ENCODE measurements around the gene ANKRD33.
A peak's percentile ranks its signal among the peaks of the same experiment; 100 is the strongest.
"Not testable (repeated sequence)": the region's sequence is repeated elsewhere in the genome, so short reads cannot be mapped to it uniquely, and the experiment has no call there.

The ANKRD33 gene

GRCh38 chr12:51883295-51883694 is 4.6 kb upstream of the ANKRD33 start:
- no peak overlapping the region for H3K27ac Mint-ChIP-seq
- peaks cover 0 to 4% of the 10 kb centered on the region in 2 donors for H3K9me3 Mint-ChIP-seq
- no peak overlapping the region for H3K4me3 Mint-ChIP-seq
- ATAC-seq (replicated peaks) = no peak
- DNase-seq = no peak
- H3K36me3 Mint-ChIP-seq = no peaks in the 10 kb centered on the region
- peaks cover 4 to 17% of the 10 kb centered on the region in 2 donors for H3K4me1 Mint-ChIP-seq
- H3K27me3 Mint-ChIP-seq = peaks cover 3 to 10% of the 10 kb centered on the region in 2 donors

GRCh38 chr12:51883998-51884675 is 3.8 kb upstream of the ANKRD33 start:
- ATAC-seq (replicated peaks) = no peak
- Mint-ChIP-seq H3K9me3 (peaks cover 0 to 4% of the 10 kb centered on the region in 2 donors), H3K36me3 (no peaks in the 10 kb centered on the region), H3K4me1 (peaks cover 4 to 19% of the 10 kb centered on the region in 2 donors), H3K27me3 (peaks cover 5 to 10% of the 10 kb centered on the region in 2 donors), H3K4me3 (no peak overlapping the region), H3K27ac (no peak overlapping the region)
- DNase-seq = no peak

DNA sequence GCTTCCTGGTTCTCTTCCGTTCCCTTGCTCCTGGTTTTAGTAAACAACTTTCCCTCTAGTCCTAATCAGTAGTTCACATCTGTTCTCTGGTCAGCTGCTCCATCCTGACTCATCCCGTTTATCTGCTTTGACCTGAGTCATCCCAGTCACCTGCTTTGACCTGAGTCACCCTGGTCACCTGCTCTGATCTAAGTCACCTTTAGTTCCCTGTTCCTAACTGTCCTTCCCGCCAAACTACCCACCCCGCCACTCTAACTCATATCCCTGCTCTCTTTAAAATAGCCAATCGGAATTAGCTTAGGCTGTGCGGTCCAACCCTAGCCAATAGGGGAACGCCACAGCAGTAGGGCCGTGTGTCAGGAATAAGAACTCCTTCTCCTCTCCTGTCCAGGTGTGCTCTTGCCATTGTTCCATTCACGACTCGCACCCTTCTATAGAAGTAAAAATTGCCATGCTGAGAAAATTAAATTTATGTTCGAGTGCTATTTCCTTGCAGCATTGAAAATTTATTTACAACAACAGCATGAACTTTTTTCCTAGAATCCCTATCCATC is 3.1 kb upstream of the ANKRD33 start:
- ATAC-seq (replicated peaks) (no peak), DNase-seq (no peak)
- no peak overlapping the region for H3K4me3 Mint-ChIP-seq
- H3K36me3 Mint-ChIP-seq = no peaks in the 10 kb centered on the region
- no peak overlapping the region for H3K27ac Mint-ChIP-seq
- peaks cover 4 to 19% of the 10 kb centered on the region in 2 donors for H3K4me1 Mint-ChIP-seq
- peaks cover 0 to 4% of the 10 kb centered on the region in 2 donors for H3K9me3 Mint-ChIP-seq
- H3K27me3 Mint-ChIP-seq = peaks cover 5 to 6% of the 10 kb centered on the region in 2 donors

- H3K36me3 Mint-ChIP-seq; H3K9me3 Mint-ChIP-seq; ATAC-seq (replicated peaks); DNase-seq; H3K27me3 Mint-ChIP-seq: not testable (repeated sequence)
- peaks cover 4 to 19% of the 10 kb centered on the region in 2 donors for H3K4me1 Mint-ChIP-seq
- peak overlapping the region in 1 of 2 donors; percentile 52 for H3K4me3 Mint-ChIP-seq
- H3K27ac Mint-ChIP-seq = peak overlapping the region; percentile 91
These were observed 2.4 kb upstream of the ANKRD33 start for GRCh38 chr12:51885294-51886020.

GRCh38 chr12:51886021-51886710 is 1.7 kb upstream of the ANKRD33 start:
- peaks cover 5 to 11% of the 10 kb centered on the region in 2 donors for H3K27me3 Mint-ChIP-seq
- H3K4me1 Mint-ChIP-seq = peaks cover 4 to 19% of the 10 kb centered on the region in 2 donors
- H3K36me3 Mint-ChIP-seq = no peaks in the 10 kb centered on the region
- H3K9me3 Mint-ChIP-seq = peaks cover 0 to 4% of the 10 kb centered on the region in 2 donors
- peak overlapping the region; percentile 91 for H3K27ac Mint-ChIP-seq
- ATAC-seq (replicated peaks) = peak; percentile 96 to 97
- peak; percentile 35 for DNase-seq
- H3K4me3 Mint-ChIP-seq = peak overlapping the region; percentile 44 to 52

GRCh38 chr12:51888316-51889215 is 663 bp downstream of the ANKRD33 start:
- no peak for ATAC-seq (replicated peaks)
- peaks cover 0 to 4% of the 10 kb centered on the region in 2 donors for H3K9me3 Mint-ChIP-seq
- peaks cover 4 to 19% of the 10 kb centered on the region in 2 donors for H3K4me1 Mint-ChIP-seq
- H3K27me3 Mint-ChIP-seq = peaks cover 5 to 20% of the 10 kb centered on the region in 2 donors
- no peaks in the 10 kb centered on the region for H3K36me3 Mint-ChIP-seq
- H3K27ac Mint-ChIP-seq = no peak overlapping the region
- no peak for DNase-seq
- no peak overlapping the region for H3K4me3 Mint-ChIP-seq

DNA sequence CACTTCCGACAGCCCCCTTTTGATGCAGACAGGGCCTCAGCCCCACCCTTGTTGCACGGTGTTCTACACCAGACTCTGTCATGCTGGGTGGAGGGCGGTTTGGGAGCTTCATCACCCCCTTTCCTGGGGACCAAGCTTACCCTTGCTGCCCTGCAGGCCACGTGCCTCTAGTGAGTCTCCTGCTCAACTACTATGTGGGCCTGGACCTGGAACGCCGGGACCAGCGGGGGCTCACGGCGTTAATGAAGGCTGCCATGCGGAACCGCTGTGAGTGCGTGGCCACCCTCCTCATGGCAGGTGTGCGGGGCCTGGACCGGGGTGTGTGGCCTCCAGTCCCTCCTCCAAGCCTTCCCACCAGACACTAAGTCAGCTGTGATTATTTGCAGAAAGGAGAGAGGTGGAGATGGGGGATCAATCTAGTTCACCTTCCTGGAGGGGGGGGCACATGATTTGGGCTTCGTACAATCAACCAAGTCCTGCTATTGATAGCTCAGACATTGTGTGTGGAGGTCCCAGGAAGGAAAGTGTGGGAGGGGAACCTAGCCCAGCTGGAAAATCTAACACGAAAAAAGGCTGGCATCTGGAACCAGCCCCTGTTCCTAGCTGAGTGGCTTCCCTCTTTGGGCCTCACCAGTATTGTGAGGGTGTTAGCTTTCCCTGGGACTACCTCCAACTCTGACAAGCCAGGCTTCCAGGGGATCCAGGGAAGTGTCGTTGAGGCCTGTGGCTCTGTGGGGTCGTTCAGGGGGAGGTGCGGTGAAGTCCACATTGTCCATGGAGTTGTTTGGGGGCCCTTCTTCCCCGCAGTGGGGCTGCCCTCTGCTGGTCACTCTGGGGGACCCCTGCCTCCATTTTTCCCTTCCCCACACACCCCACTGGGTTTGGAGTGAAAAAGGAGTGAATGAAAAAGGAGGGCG is 1.6 kb downstream of the ANKRD33 start:
- H3K9me3 Mint-ChIP-seq = peaks cover 0 to 2% of the 10 kb centered on the region in 2 donors
- ATAC-seq (replicated peaks) (no peak), DNase-seq (no peak)
- peaks cover 5 to 23% of the 10 kb centered on the region in 2 donors for H3K27me3 Mint-ChIP-seq
- H3K4me1 Mint-ChIP-seq = peaks cover 4 to 19% of the 10 kb centered on the region in 2 donors
- no peak overlapping the region for H3K27ac Mint-ChIP-seq
- H3K36me3 Mint-ChIP-seq = no peaks in the 10 kb centered on the region
- no peak overlapping the region for H3K4me3 Mint-ChIP-seq

GRCh38 chr12:51890133-51890464 is 2.2 kb downstream of the ANKRD33 start:
- no peak for DNase-seq
- Mint-ChIP-seq H3K4me1 (peaks cover 4 to 19% of the 10 kb centered on the region in 2 donors), H3K27me3 (peaks cover 6 to 27% of the 10 kb centered on the region in 2 donors), H3K9me3 (no peaks in the 10 kb centered on the region), H3K4me3 (no peak overlapping the region), H3K27ac (no peak overlapping the region), H3K36me3 (no peaks in the 10 kb centered on the region)
- ATAC-seq (replicated peaks) = no peak

GRCh38 chr12:51890511-51891171 is 2.7 kb downstream of the ANKRD33 start:
- ATAC-seq (replicated peaks) (no peak), DNase-seq (no peak)
- no peak overlapping the region for H3K27ac Mint-ChIP-seq

DNA sequence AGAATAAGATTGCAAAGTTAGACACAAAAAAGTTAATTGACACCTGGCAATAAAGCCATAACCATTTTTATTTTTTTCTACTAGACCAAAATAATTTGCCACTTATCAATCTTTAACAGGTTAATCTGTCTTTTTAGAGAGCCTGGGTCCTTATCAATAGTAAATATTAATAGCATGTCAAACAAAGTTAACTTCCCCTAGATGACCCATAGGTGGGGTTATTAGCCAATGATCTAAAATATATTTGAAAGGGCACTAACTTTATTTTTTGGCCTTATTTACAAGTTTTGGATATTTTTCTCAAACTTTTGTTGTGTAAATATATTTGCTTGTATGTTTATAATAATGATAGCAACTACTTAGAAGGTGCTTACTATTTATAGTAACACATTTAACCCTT is 3.9 kb downstream of the ANKRD33 start:
- no peak for DNase-seq
- Mint-ChIP-seq H3K4me3 (no peak overlapping the region), H3K9me3 (no peaks in the 10 kb centered on the region), H3K36me3 (no peaks in the 10 kb centered on the region), H3K4me1 (peaks cover 0 to 8% of the 10 kb centered on the region in 2 donors), H3K27me3 (peaks cover 21 to 43% of the 10 kb centered on the region in 2 donors), H3K27ac (no peak overlapping the region)
- peak in 1 of 2 donors; percentile 39 for ATAC-seq (replicated peaks)

More at GRCh38 chr12:51890511-51891171, 2.7 kb downstream of the ANKRD33 start:
- H3K4me3 Mint-ChIP-seq = no peak overlapping the region
- H3K36me3 Mint-ChIP-seq = no peaks in the 10 kb centered on the region
- peaks cover 4 to 17% of the 10 kb centered on the region in 2 donors for H3K4me1 Mint-ChIP-seq
- peaks cover 10 to 32% of the 10 kb centered on the region in 2 donors for H3K27me3 Mint-ChIP-seq
- H3K9me3 Mint-ChIP-seq = no peaks in the 10 kb centered on the region

DNA sequence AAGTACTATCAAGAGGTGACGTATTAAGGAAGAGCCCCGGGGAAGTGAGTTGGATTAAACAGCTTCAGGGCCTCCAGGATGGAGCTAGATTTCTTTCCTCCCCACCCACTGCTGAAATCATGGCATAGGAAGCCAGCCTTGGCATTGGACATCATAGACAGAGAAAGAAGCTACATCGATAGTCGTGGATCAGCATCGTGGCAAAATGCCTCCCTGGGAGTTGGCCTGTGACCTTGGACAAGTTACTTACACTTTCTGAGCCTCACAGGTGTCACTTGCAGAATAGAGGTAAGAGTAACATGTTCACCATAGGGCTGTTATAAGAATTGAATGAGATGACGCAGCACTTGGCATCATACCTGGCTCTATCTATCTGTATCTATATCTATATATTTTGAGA is 5.9 kb downstream of the ANKRD33 start:
- H3K27ac Mint-ChIP-seq = no peak overlapping the region
- DNase-seq (no peak), ATAC-seq (replicated peaks) (no peak)
- no peaks in the 10 kb centered on the region for H3K4me1 Mint-ChIP-seq
- no peak overlapping the region for H3K4me3 Mint-ChIP-seq
- H3K9me3 Mint-ChIP-seq = no peaks in the 10 kb centered on the region
- H3K27me3 Mint-ChIP-seq = peaks cover 22 to 45% of the 10 kb centered on the region in 2 donors
- no peaks in the 10 kb centered on the region for H3K36me3 Mint-ChIP-seq

GRCh38 chr12:51895378-51896135 is 7.7 kb downstream of the ANKRD33 start:
- ATAC-seq (replicated peaks) = no peak
- no peaks in the 10 kb centered on the region for H3K4me1 Mint-ChIP-seq
- peaks cover 22 to 45% of the 10 kb centered on the region in 2 donors for H3K27me3 Mint-ChIP-seq
- no peaks in the 10 kb centered on the region for H3K9me3 Mint-ChIP-seq
- no peak for DNase-seq
- H3K27ac Mint-ChIP-seq = no peak overlapping the region
- H3K4me3 Mint-ChIP-seq = no peak overlapping the region
- no peaks in the 10 kb centered on the region for H3K36me3 Mint-ChIP-seq

Measured in stimulated activated naive B cell treated with anti-CD40 and anti-IgM and Interleukin-4, amounts not matched to agents 10 μg/mL and 1 μg/mL and 100 μg/mL, for 72 hours (primary cell).